SU-DHL-6 (cell line): ENCODE data around the gene SLC17A5.

ENCODE experiments used
- H2AFZ ChIP-seq: fragments of 200-600 bp; sonication (generic); 2 replicates; pipeline ENCODE4 v1.6.1; 2014; ENCODE audit warnings: low read depth, mild to moderate bottlenecking, moderate library complexity, mixed read lengths, antibody characterized with exemption, low read length; ENCODE audit not compliant: severe bottlenecking
- H3F3A ChIP-seq: fragments of 200-600 bp; shearing (Covaris generic); 2 replicates; pipeline ENCODE4 v1.6.0; 2016; ENCODE audit warnings: antibody characterized with exemption, mild to moderate bottlenecking; ENCODE audit not compliant: insufficient read depth
- H3K27ac ChIP-seq: fragments of 200-600 bp; sonication (generic); 2 replicates; pipeline ENCODE4 v1.5.1; 2016; ENCODE audit warnings: low read depth, mild to moderate bottlenecking, low read length, moderate library complexity, mixed read lengths
- H3K27me3 ChIP-seq: fragments of 200-600 bp; sonication (generic), shearing (Covaris generic); 2 replicates; pipeline ENCODE4 v1.6.0; 2014; ENCODE audit warnings: mild to moderate bottlenecking, low read length
- H3K36me3 ChIP-seq: fragments of 200-600 bp; sonication (generic); 2 replicates; pipeline ENCODE4 v1.6.1; 2014; ENCODE audit warnings: mild to moderate bottlenecking, low read length, mixed read lengths
- H3K4me2 ChIP-seq: fragments of 300-600, 200-600 bp; shearing (Covaris generic), sonication (generic); 2 replicates; pipeline ENCODE4 v1.6.0; 2014; ENCODE audit warnings: low read length, low read depth, mild to moderate bottlenecking; ENCODE audit not compliant: poor library complexity, severe bottlenecking
- H3K4me3 ChIP-seq: fragments of 200-600 bp; sonication (generic); 2 replicates; pipeline ENCODE4 v1.5.1; 2014; ENCODE audit warnings: antibody characterized with exemption, low read length, mild to moderate bottlenecking, mixed read lengths; ENCODE audit not compliant: insufficient read depth, poor library complexity, severe bottlenecking
- H3K79me2 ChIP-seq: fragments of 200-600 bp; sonication (generic); 2 replicates; pipeline ENCODE4 v1.6.1; 2014; ENCODE audit warnings: mild to moderate bottlenecking, low read length, moderate library complexity; ENCODE audit not compliant: insufficient read depth
- H3K9ac ChIP-seq: fragments of 200-600 bp; sonication (generic); 2 replicates; pipeline ENCODE4 v1.7.0; 2014; ENCODE audit warnings: mild to moderate bottlenecking, low read length
- H3K9me2 ChIP-seq: fragments of 200-600 bp; sonication (generic); replicated peaks from 2 replicates; pipeline ENCODE4 v1.6.1; 2014; ENCODE audit warnings: low read length; ENCODE audit not compliant: insufficient read depth
- H3K9me3 ChIP-seq: fragments of 200-600 bp; sonication (generic); 2 replicates; pipeline ENCODE4 v1.6.1; 2014; ENCODE audit warnings: low read length, mixed read lengths; ENCODE audit not compliant: insufficient read depth
- H4K20me1 ChIP-seq: fragments of 200-600 bp; sonication (generic); 2 replicates; pipeline ENCODE4 v1.6.1; 2014; ENCODE audit warnings: low read depth, mild to moderate bottlenecking, antibody characterized with exemption, low read length, moderate library complexity, mixed read lengths
- EZH2phosphoT487 ChIP-seq: fragments of 200-600 bp; sonication (generic), shearing (Covaris generic); conservative IDR thresholded peaks from 2 replicates; pipeline ENCODE4 v1.6.1; 2018; ENCODE audit warnings: mild to moderate bottlenecking, antibody characterized with exemption, low read length, moderate library complexity, mixed read lengths
- TF ChIP-seq, protein P1 (sequence below): fragments of 200-600 bp; sonication (generic); IDR thresholded peaks from one replicate; pipeline ENCODE4 v1.5.1; 2017; ENCODE audit warnings: antibody characterized with exemption, mild to moderate bottlenecking, low read length, moderate library complexity; ENCODE audit not compliant: insufficient read depth, poor library complexity, severe bottlenecking

SLC17A5 gene

DNA sequence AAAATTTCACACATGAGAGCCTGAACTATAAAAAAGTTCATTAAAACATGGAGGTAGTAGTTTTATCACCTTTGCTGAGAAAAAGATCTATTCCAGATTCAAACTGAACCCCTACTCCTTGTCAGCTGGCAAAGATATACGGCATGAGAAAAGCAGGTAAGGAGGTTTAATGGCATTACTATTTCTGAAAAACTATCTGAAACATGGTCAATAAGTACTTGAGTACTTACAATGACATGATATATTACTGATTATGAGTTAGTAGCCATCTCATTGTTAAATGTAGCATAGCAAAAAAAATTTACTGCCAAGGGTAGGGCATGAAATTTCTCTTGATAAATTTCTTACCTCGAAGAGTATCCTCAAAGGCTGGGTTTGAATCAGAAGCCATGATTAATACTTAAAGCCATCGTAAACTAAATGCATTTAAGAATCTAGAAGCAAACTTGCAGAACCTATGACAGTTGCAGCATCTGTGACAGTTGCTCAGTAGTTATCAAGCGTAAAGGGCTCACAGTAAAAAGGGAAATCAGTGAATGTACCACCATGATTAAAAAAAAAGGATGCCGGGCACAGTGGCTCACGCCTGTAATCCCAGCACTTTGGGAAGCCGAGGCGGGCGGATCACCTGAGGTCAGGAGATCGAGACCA, 8.7 kb downstream of the SLC17A5 start:
- Histone ChIP-seq H3K9ac (peak overlapping the region; percentile 53), H4K20me1 (no peaks in the 10 kb centered on the region), H3K27me3 (no peaks in the 10 kb centered on the region), H3K4me3 (peak overlapping the region; percentile 48), H3K4me2 (peak overlapping the region; percentile 90), H3F3A (peaks cover 16% of the 10 kb centered on the region; the same call in 1 of the 2 replicates), H2AFZ (peak overlapping the region; percentile 71), H3K36me3 (peaks cover 7% of the 10 kb centered on the region; the same call in 1 of the 2 replicates), H3K27ac (peak overlapping the region; percentile 20; the same call in 1 of the 2 replicates), H3K79me2 (0 out of 2 replicates have a peak, but pooled peaks cover 4% of the 10 kb centered on the region), H3K9me2 (no peaks in the 10 kb centered on the region), H3K9me3 (no peaks in the 10 kb centered on the region)
- TF ChIP-seq, protein P1, sequence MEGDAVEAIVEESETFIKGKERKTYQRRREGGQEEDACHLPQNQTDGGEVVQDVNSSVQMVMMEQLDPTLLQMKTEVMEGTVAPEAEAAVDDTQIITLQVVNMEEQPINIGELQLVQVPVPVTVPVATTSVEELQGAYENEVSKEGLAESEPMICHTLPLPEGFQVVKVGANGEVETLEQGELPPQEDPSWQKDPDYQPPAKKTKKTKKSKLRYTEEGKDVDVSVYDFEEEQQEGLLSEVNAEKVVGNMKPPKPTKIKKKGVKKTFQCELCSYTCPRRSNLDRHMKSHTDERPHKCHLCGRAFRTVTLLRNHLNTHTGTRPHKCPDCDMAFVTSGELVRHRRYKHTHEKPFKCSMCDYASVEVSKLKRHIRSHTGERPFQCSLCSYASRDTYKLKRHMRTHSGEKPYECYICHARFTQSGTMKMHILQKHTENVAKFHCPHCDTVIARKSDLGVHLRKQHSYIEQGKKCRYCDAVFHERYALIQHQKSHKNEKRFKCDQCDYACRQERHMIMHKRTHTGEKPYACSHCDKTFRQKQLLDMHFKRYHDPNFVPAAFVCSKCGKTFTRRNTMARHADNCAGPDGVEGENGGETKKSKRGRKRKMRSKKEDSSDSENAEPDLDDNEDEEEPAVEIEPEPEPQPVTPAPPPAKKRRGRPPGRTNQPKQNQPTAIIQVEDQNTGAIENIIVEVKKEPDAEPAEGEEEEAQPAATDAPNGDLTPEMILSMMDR: no peak
- no peak for TF ChIP-seq EZH2phosphoT487

DNA sequence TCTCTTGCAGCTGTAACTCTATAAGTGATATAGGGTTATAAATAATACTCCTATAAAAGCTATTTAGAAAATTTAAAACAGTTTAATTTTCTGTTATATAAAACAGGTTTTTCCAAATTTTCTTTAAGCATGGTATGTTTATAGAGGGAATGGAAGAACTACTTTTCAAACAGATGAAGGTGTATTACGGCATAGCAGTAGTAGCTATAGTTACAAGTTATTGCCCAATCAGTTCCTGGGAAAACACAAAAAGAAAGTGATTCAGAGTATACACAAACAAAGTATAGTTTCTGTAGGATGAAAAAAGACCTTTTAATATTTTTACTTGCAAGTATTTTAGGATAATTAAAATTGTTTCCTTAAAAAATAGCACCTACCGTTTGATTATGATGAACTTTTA, 9.8 kb downstream of the SLC17A5 start:
- peak overlapping the region; percentile 90 for H3K4me2 ChIP-seq
- no peaks in the 10 kb centered on the region for H4K20me1 ChIP-seq
- H3K27ac ChIP-seq: no peak overlapping the region
- H3K9me3 ChIP-seq: no peaks in the 10 kb centered on the region
- H3K36me3 ChIP-seq: peaks cover 7% of the 10 kb centered on the region; the same call in 1 of the 2 replicates
- peaks cover 16% of the 10 kb centered on the region; the same call in 1 of the 2 replicates for H3F3A ChIP-seq
- H3K9me2 ChIP-seq: no peaks in the 10 kb centered on the region
- H3K4me3 ChIP-seq: no peak overlapping the region
- H2AFZ ChIP-seq: no peak overlapping the region
- no peak overlapping the region for H3K9ac ChIP-seq
- 0 out of 2 replicates have a peak, but pooled peaks cover 4% of the 10 kb centered on the region for H3K79me2 ChIP-seq
- H3K27me3 ChIP-seq: no peaks in the 10 kb centered on the region
- TF ChIP-seq, protein P1: no peak
- no peak for TF ChIP-seq EZH2phosphoT487

DNA sequence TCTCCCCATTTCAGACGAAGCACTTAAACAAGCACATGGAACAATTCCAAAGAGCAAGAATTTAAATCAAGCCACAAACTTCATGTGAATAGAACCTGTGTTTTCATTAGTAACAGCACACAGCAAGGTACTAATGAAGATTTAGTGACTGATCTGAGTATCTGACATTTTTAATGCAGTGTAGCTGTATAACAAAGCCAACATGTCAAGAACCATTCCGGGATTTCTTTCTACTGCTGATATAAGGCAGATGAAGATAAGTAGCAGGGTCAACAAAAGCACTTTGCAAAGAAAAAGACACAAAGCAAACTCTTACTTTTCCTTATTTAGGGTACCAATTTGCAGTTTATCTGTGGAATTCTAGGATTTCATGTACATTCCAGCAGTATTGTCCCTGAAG, 11.3 kb downstream of the SLC17A5 start:
- Histone ChIP-seq H3K9me2 (no peaks in the 10 kb centered on the region), H2AFZ (no peak overlapping the region), H3K4me3 (no peak overlapping the region), H3K9me3 (no peaks in the 10 kb centered on the region), H3F3A (peaks cover 16% of the 10 kb centered on the region; the same call in 1 of the 2 replicates), H3K36me3 (peaks cover 7% of the 10 kb centered on the region; the same call in 1 of the 2 replicates), H3K4me2 (no peak overlapping the region), H3K27me3 (no peaks in the 10 kb centered on the region), H3K79me2 (0 out of 2 replicates have a peak, but pooled peaks cover 4% of the 10 kb centered on the region), H3K9ac (no peak overlapping the region), H3K27ac (no peak overlapping the region), H4K20me1 (no peaks in the 10 kb centered on the region)
- TF ChIP-seq EZH2phosphoT487: no peak
- TF ChIP-seq, protein P1: no peak
